Naive thymus-derived CD4-positive, alpha-beta T cell (primary cell): ENCODE data around the gene ATXN7. TPM values are rescaled to one million over a fixed set of nuclear protein-coding genes. Genes with fewer than 3 reads are reported as not detected.

Experiments used
- ATAC-seq: fragments of 150-1000 bp; cut with Tn5 transposase; 2 replicates; pipeline ENCODE4 v1.10.0; 2021; ENCODE audit warnings: mild to moderate bottlenecking, moderate library complexity
- CTCF ChIA-PET: fragments of 350-600 bp; sonication (Branson Sonifier 250); formaldehyde crosslinking; loops from one replicate; lab custom pipeline; 2021; ENCODE audit warnings: antibody characterized with exemption; lab: Charles Lee
- POLR2A ChIA-PET: fragments of 350-600 bp; sonication (Branson Sonifier 250); formaldehyde crosslinking; loops from one replicate; lab custom pipeline; 2021; ENCODE audit warnings: antibody characterized with exemption, inconsistent platforms; lab: Charles Lee
- DNase-seq, 9 donors: peaks; one replicate each; pipeline versions ENCODE4 v3.0.0 to v3.0.0-alpha.2; 2020 to 2022; ENCODE audit warnings: mixed read lengths in 1 of 9
- H3K27ac ChIP-seq: one replicate; pipeline ENCODE4 v1.7.0; 2013; ENCODE audit warnings: mild to moderate bottlenecking, low read depth, low read length, moderate library complexity
- H3K27me3 ChIP-seq, 2 donors: one replicate each; pipeline ENCODE4 v1.7.0; 2013; ENCODE audit warnings: low read length in 2 of 2, mild to moderate bottlenecking in 2 of 2, moderate library complexity in 2 of 2; ENCODE audit not compliant: control insufficient read depth in 2 of 2, insufficient read depth in 2 of 2
- H3K36me3 ChIP-seq, 3 experiments: 1 replicate in 2 of 3; 2 replicates in 1 of 3; pipeline ENCODE4 v1.7.0; 2013; ENCODE audit warnings: low read length in 3 of 3, mild to moderate bottlenecking in 3 of 3, moderate library complexity in 1 of 3; ENCODE audit not compliant: insufficient read depth in 3 of 3, control insufficient read depth in 2 of 3
- H3K4me1 ChIP-seq, 2 donors: one replicate each; pipeline ENCODE4 v1.7.0; 2013; ENCODE audit warnings: low read length in 2 of 2, mild to moderate bottlenecking in 2 of 2, moderate library complexity in 1 of 2; ENCODE audit not compliant: control insufficient read depth in 2 of 2, insufficient read depth in 2 of 2
- H3K4me3 ChIP-seq: 2 replicates; pipeline ENCODE4 v1.7.0; 2013; ENCODE audit warnings: mild to moderate bottlenecking, low read length
- H3K9me3 ChIP-seq, 3 experiments: 1 replicate in 2 of 3; 2 replicates in 1 of 3; pipeline ENCODE4 v1.7.0; 2013; ENCODE audit warnings: low read length in 3 of 3; ENCODE audit not compliant: control insufficient read depth in 2 of 3
- H3K27ac Mint-ChIP-seq, 9 donors: one replicate each; pipeline ENCODE4 v1.8.0; 2020 to 2022; ENCODE audit warnings: mixed read lengths in 9 of 9, mild to moderate bottlenecking in 8 of 9, moderate library complexity in 5 of 9, inconsistent platforms in 2 of 9
- H3K27me3 Mint-ChIP-seq, 5 donors: one replicate each; pipeline ENCODE4 v1.8.0; 2021 to 2022; ENCODE audit warnings: mixed read lengths in 5 of 5, mild to moderate bottlenecking in 1 of 5
- H3K36me3 Mint-ChIP-seq, 5 donors: one replicate each; pipeline ENCODE4 v1.8.0; 2020 to 2022; ENCODE audit warnings: mixed read lengths in 5 of 5, mild to moderate bottlenecking in 3 of 5, inconsistent platforms in 1 of 5
- H3K4me1 Mint-ChIP-seq, 7 donors: one replicate each; pipeline ENCODE4 v1.8.0; 2020 to 2022; ENCODE audit warnings: mixed read lengths in 7 of 7, mild to moderate bottlenecking in 3 of 7, inconsistent platforms in 1 of 7
- H3K4me3 Mint-ChIP-seq, 10 donors: one replicate each; pipeline ENCODE4 v1.8.0; 2020 to 2022; ENCODE audit warnings: mild to moderate bottlenecking in 10 of 10, mixed read lengths in 10 of 10, moderate library complexity in 6 of 10, inconsistent platforms in 2 of 10
- H3K9me3 Mint-ChIP-seq, 11 donors: one replicate each; pipeline ENCODE4 v1.8.0; 2020 to 2022; ENCODE audit warnings: mixed read lengths in 11 of 11, mild to moderate bottlenecking in 4 of 11, inconsistent platforms in 1 of 11, moderate library complexity in 1 of 11
- intact Hi-C, 2 donors: fragments of 100-400 bp; cut with micrococcal nuclease; formaldehyde crosslinking; loops; one replicate each; pipeline ENCODE4 v1.15.1; 2023
- polyA plus RNA-seq, 2 donors: library from polyadenylated mRNA; unstranded; fragments of 300-500 nt; fragmentation: Illumina TruSeq; gene quantifications; one replicate each; pipeline ENCODE4 v1.2.3, GENCODE V29; 2021
- total RNA-seq, 6 experiments: library from RNA in 5 of 6; stranded (reverse) in 5 of 6; gene quantifications; 1 replicate in 5 of 6; 2 replicates in 1 of 6; pipeline ENCODE4 v1.2.3 and lab custom pipeline; 2021 to 2026

The ATXN7 gene
- total and polyA plus RNA-seq, 7 experiments from 2014 or later = 29.8 to 204 (median 142) TPM

DNA sequence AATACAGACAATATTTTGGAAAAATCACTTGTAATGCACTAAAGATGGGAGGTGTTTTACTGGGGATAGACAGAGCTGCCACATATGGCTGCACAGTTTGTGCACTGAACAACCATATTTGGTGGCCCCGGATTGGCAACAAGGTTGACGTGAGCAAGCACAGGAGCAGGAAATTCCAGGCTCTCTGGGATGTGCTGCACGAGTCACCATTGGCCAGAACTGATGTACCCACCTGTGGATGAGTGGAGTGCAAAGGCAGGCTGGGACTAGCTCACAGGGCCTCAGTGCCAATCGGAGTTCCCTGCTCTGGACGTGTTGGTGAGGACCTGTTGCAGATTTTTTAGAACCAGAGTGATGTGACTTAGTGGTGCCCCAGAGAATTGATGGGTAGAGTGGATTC lies 90.5 kb downstream of the ATXN7 start:
- no peak for DNase-seq
- intact Hi-C loops = no loop called here
- H3K36me3 Mint-ChIP-seq = peaks cover 0 to 18% (median 6%) of the 10 kb centered on the region in 5 donors
- no peaks in the 10 kb centered on the region for H3K9me3 Mint-ChIP-seq
- CTCF ChIA-PET = interaction anchor here (0.9 kb wide), 1 partner anchor 39 kb away, joined by 3 read pairs; no protein-coding TSS in a partner anchor
- no peaks in the 10 kb centered on the region for H3K9me3 ChIP-seq
- peaks cover 5 to 28% of the 10 kb centered on the region in 2 donors for H3K4me1 ChIP-seq
- H3K4me3 ChIP-seq = no peak overlapping the region
- ATAC-seq = no peak
- no peak overlapping the region for H3K4me3 Mint-ChIP-seq
- H3K27me3 Mint-ChIP-seq = no peaks in the 10 kb centered on the region
- peak overlapping the region in 2 of 9 donors; percentile 41 to 49 for H3K27ac Mint-ChIP-seq
- H3K36me3 ChIP-seq = peaks cover 0 to 9% (median 0%) of the 10 kb centered on the region in 3 experiments
- peaks cover 14 to 53% (median 38%) of the 10 kb centered on the region in 7 donors for H3K4me1 Mint-ChIP-seq
- H3K27me3 ChIP-seq = no peaks in the 10 kb centered on the region
- H3K27ac ChIP-seq = no peak overlapping the region
- POLR2A ChIA-PET = no interaction called here

DNA sequence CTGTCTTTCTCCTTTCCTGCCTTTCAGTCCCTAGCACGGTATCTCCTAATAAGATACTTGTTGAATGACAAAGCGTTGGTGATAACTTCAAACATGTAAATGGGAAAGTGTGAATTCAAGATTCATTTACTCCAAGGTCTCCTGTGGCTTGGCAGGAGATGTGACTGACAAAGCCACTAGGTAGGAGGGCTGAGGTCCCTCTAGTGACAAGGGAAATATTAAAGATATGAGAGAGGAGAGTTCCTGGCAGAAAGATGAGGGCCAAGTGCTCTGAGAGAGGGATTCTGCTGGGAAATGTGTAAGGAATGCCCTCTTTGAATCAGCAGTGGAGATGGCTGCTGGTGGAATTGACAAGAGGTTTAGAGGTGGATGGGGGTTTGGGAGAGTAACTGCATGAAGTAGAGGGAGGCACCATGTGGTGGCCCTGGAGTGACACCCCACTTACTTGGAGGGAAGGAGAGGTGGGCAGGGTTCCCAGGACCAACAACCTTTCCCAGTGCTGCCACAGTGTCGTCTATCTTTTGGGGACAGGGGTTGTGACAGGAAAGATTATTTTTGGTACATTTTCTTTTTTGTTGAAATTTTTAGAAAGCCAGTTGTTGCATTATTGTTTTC lies 91.5 kb downstream of the ATXN7 start:
- intact Hi-C loops = no loop called here
- H3K4me1 Mint-ChIP-seq = peaks cover 17 to 53% (median 38%) of the 10 kb centered on the region in 7 donors
- peak overlapping the region in 7 of 9 donors; percentile 3 to 87 (median 51) for H3K27ac Mint-ChIP-seq
- H3K4me1 ChIP-seq = peaks cover 6 to 24% of the 10 kb centered on the region in 2 donors
- no peak overlapping the region for H3K4me3 Mint-ChIP-seq
- no peaks in the 10 kb centered on the region for H3K27me3 Mint-ChIP-seq
- H3K9me3 Mint-ChIP-seq = no peaks in the 10 kb centered on the region
- peaks cover 0 to 9% (median 0%) of the 10 kb centered on the region in 3 experiments for H3K36me3 ChIP-seq
- ATAC-seq (no peak), DNase-seq (no peak)
- H3K4me3 ChIP-seq = no peak overlapping the region
- H3K27ac ChIP-seq = no peak overlapping the region
- no peaks in the 10 kb centered on the region for H3K27me3 ChIP-seq
- H3K9me3 ChIP-seq = no peaks in the 10 kb centered on the region
- CTCF ChIA-PET = interaction anchor here (0.7 to 2.9 kb wide), 3 partner anchors 28 to 38 kb away, joined by 4 to 13 read pairs (median 4); no protein-coding TSS in a partner anchor
- H3K36me3 Mint-ChIP-seq = peaks cover 0 to 18% (median 6%) of the 10 kb centered on the region in 5 donors
- POLR2A ChIA-PET = interaction anchor here (1.2 kb wide), 1 partner anchor 53 kb away, joined by 3 read pairs; no protein-coding TSS in a partner anchor

DNA sequence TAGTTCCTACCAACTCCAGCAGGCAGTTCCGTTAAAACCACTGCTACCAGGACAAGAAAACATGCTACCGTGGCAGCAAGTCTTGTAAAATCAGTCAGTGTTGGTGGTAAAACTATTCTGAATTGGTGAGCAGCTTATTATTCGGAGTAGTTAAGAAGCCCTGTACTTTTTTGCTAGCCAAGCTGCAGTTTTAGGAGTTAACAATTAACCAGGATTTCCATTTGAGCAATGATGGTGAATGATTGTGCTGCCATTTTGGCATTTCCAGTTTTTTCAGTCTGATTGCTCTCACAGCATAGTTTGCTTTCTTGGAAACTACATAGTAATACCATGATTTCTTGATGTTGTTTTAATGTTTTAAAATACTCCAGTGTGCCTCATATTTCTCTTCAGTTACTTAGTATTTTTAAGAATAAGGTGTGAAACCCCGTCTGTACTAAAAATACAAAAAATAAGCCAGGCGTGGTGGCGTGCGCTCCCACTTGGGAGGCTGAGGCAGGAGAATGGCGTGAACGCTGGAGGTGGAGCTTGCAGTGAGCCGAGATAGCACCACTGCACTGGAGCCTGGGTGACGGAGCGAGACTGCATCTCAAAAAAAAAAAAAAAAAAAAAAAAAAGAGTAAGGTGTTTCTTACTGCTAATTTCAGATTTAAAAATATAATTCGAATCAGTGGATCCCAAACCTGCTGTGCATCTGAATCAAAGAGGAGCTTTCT lies 92.3 kb downstream of the ATXN7 start:
- H3K36me3 Mint-ChIP-seq = peaks cover 0 to 18% (median 6%) of the 10 kb centered on the region in 5 donors
- peaks cover 6 to 15% of the 10 kb centered on the region in 2 donors for H3K4me1 ChIP-seq
- peak overlapping the region in 4 of 9 donors; percentile 8 to 69 (median 37) for H3K27ac Mint-ChIP-seq
- ATAC-seq = no peak
- intact Hi-C loops = no loop called here
- no peak overlapping the region for H3K27ac ChIP-seq
- H3K4me3 ChIP-seq = no peak overlapping the region
- H3K4me1 Mint-ChIP-seq = peaks cover 22 to 55% (median 43%) of the 10 kb centered on the region in 7 donors
- CTCF ChIA-PET = interaction anchor here (1.2 to 2.9 kb wide), 2 partner anchors 28 to 37 kb away, joined by 4 to 13 read pairs; no protein-coding TSS in a partner anchor
- no peak overlapping the region for H3K4me3 Mint-ChIP-seq
- DNase-seq = no peak
- H3K27me3 ChIP-seq = no peaks in the 10 kb centered on the region
- peaks cover 0 to 9% (median 0%) of the 10 kb centered on the region in 3 experiments for H3K36me3 ChIP-seq
- H3K9me3 Mint-ChIP-seq = no peaks in the 10 kb centered on the region
- H3K9me3 ChIP-seq = no peaks in the 10 kb centered on the region
- no peaks in the 10 kb centered on the region for H3K27me3 Mint-ChIP-seq
- POLR2A ChIA-PET = interaction anchor here (0.7 to 1.2 kb wide), 3 partner anchors 10 to 52 kb away, joined by 3 to 6 read pairs (median 3); no protein-coding TSS in a partner anchor

DNA sequence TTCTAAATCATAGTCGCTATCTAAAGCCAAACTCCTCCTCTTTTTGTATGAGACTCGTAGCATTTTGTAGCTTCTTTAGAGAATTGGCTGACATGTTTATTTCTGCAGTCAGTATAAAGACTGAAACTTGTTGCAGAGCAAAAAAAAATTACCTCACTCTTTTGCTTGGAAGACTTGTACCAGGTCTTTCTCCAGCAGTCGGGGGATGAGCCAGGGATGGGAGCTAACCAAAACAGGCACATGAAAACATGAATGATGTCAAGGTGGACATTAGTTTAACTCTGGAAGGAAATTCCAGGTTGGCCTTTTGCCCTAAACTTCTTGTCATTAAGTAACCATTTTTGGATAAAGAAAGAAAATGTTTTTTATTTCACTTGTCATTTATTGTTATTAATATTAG lies 95.5 kb downstream of the ATXN7 start:
- ATAC-seq = no peak
- H3K27me3 ChIP-seq = no peaks in the 10 kb centered on the region
- H3K4me1 ChIP-seq = peaks cover 0 to 6% of the 10 kb centered on the region in 2 donors
- no peak for DNase-seq
- Mint-ChIP-seq H3K9me3 (no peaks in the 10 kb centered on the region), H3K36me3 (peaks cover 0 to 6% (median 0%) of the 10 kb centered on the region in 5 donors), H3K27me3 (no peaks in the 10 kb centered on the region), H3K27ac (peak overlapping the region in 7 of 9 donors; percentile 37 to 84 (median 68)), H3K4me3 (no peak overlapping the region), H3K4me1 (peaks cover 18 to 58% (median 33%) of the 10 kb centered on the region in 7 donors)
- no peak overlapping the region for H3K27ac ChIP-seq
- H3K36me3 ChIP-seq = peaks cover 0 to 2% (median 0%) of the 10 kb centered on the region in 3 experiments
- intact Hi-C loops = no loop called here
- no peaks in the 10 kb centered on the region for H3K9me3 ChIP-seq
- POLR2A ChIA-PET = interaction anchor here (0.6 to 1.5 kb wide), 3 partner anchors 9 to 17 kb away, joined by 3 to 5 read pairs (median 3); no protein-coding TSS in a partner anchor
- H3K4me3 ChIP-seq = no peak overlapping the region
- CTCF ChIA-PET = interaction anchor here (1.0 to 15.6 kb wide), 4 partner anchors 20 to 63 kb away, joined by 3 to 249 read pairs (median 7); no protein-coding TSS in a partner anchor

DNA sequence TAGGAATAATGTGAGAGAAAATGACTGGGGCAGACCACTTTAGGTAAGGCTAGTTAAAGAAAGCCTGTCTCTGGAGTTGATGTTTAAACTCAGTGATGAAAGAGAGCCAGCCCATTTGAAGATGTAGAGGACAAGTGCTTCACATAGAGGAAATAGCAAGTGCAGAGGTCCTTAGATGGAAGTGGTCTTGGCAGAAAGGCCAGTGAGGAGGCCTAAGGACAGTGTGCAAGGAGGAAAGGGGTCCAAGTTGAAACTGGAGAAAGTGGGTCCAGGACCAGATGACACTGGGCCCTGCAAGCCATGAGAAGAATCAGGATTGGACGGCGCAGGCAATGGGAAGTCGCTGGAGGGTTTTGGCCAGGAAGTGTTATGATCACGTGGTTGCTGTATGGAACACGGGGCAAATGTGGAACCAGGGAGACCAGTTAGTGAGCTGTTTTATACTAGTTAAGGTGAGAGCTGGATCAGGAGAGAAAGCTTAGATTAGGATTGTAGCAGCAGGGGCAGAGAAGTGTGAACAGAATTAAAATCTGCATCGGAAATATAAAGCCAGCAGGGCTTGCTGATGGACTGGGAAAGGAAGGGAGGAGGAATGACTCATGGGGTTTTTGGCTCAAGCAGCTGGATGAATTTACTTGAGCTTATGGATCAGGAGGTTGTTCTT lies 96.5 kb downstream of the ATXN7 start:
- H3K36me3 ChIP-seq = no peaks in the 10 kb centered on the region
- peak overlapping the region; percentile 2 for H3K27ac ChIP-seq
- no peak overlapping the region for H3K4me3 ChIP-seq
- no peaks in the 10 kb centered on the region for H3K27me3 ChIP-seq
- peak; percentile 19 for ATAC-seq
- H3K9me3 Mint-ChIP-seq = no peaks in the 10 kb centered on the region
- peak overlapping the region; percentile 38 to 90 (median 71) for H3K27ac Mint-ChIP-seq
- ChIA-PET CTCF (interaction anchor here (0.6 to 15.6 kb wide), 5 partner anchors 19 to 62 kb away, joined by 3 to 249 read pairs (median 3); no protein-coding TSS in a partner anchor), POLR2A (interaction anchor here (0.6 to 2.9 kb wide), 3 partner anchors 21 to 58 kb away, joined by 3 to 15 read pairs (median 5); no protein-coding TSS in a partner anchor)
- H3K36me3 Mint-ChIP-seq = peaks cover 0 to 2% (median 0%) of the 10 kb centered on the region in 5 donors
- DNase-seq = no peak
- no peaks in the 10 kb centered on the region for H3K27me3 Mint-ChIP-seq
- H3K4me1 Mint-ChIP-seq = peaks cover 17 to 54% (median 31%) of the 10 kb centered on the region in 7 donors
- H3K4me1 ChIP-seq = peaks cover 0 to 6% of the 10 kb centered on the region in 2 donors
- intact Hi-C loops = loop anchor here (1.0 to 10.0 kb wide), 3 partner anchors 8 to 525 kb away; no protein-coding TSS in a partner anchor
- H3K9me3 ChIP-seq = no peaks in the 10 kb centered on the region
- H3K4me3 Mint-ChIP-seq = peak overlapping the region in 9 of 10 donors; percentile 2 to 51 (median 32)
